Ovary (tissue), 3 donors: Measurements from ENCODE around the gene TM4SF20.

Experiments used
- POLR2A ChIP-seq: fragments of 450-650 bp; IDR thresholded peaks from one replicate; pipeline ENCODE4 v1.6.1; 2017; ENCODE audit warnings: antibody characterized with exemption, mild to moderate bottlenecking, moderate library complexity
- TF ChIP-seq, protein P1 (sequence below), 3 donors: fragments of 450-650 bp in 2 of 3; fragments of 200-600 bp in 1 of 3; IDR thresholded peaks; one replicate each; pipeline versions ENCODE4 v1.5.1 to v1.8.0; 2016 to 2022; ENCODE audit warnings: antibody characterized with exemption in 3 of 3, mild to moderate bottlenecking in 1 of 3
- donor health status: DM: no; HTN: no; CAD: no.

DNA sequence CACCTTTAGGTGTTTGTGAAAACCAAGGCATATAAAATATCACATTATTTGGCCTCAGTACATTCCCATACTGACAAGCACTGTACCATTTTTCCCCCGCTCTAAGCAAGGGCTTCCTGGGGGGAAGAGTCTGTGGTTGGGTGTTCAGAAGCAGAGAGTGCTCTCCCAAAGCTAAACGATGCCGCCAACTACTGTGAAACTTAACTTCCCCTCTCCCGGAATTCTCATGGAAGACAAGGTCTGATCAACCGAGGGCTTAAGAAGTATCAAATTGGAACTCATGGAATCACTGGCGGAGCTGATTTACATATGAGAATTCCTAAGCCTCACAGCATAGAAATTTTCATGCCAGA, 54.5 kb downstream of the TM4SF20 start:
- TF ChIP-seq POLR2A = no peak
- TF ChIP-seq, protein P1, sequence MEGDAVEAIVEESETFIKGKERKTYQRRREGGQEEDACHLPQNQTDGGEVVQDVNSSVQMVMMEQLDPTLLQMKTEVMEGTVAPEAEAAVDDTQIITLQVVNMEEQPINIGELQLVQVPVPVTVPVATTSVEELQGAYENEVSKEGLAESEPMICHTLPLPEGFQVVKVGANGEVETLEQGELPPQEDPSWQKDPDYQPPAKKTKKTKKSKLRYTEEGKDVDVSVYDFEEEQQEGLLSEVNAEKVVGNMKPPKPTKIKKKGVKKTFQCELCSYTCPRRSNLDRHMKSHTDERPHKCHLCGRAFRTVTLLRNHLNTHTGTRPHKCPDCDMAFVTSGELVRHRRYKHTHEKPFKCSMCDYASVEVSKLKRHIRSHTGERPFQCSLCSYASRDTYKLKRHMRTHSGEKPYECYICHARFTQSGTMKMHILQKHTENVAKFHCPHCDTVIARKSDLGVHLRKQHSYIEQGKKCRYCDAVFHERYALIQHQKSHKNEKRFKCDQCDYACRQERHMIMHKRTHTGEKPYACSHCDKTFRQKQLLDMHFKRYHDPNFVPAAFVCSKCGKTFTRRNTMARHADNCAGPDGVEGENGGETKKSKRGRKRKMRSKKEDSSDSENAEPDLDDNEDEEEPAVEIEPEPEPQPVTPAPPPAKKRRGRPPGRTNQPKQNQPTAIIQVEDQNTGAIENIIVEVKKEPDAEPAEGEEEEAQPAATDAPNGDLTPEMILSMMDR (IDR thresholded peaks at IDR 0.05) = no peak
